ENCODE results near the gene TAF4B.

The TAF4B gene

DNA sequence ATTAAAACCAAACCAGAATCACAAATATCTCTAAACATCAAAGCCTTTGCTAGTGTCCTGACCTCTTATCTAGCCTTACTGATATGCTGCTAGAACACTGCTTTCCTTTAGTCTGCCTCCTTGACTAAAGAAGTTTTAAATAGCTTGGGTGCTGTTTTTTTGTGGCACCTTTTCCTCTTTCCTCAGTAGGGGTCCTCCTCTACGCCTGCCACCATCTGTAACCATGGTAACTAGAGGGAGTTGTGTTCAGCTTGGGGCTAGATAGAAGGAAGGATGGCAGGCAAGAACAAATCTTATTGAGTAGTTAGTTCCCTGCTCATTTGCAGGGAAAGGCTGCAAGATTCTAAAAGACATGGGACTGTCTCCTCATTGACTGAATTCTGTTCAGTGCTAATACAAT lies 86.0 kb downstream of the TAF4B start:
- no peak overlapping the region for H3K27ac Mint-ChIP-seq
- H3K4me3 Mint-ChIP-seq: no peak overlapping the region
- peaks cover 26% of the 10 kb centered on the region for H3K36me3 Mint-ChIP-seq
- H3K4me1 Mint-ChIP-seq (ENCODE audit: low read depth): peaks cover 5% of the 10 kb centered on the region
- no peaks in the 10 kb centered on the region for H3K27me3 Mint-ChIP-seq
- H3K9me3 Mint-ChIP-seq (ENCODE audit: low read depth): no peaks in the 10 kb centered on the region

DNA sequence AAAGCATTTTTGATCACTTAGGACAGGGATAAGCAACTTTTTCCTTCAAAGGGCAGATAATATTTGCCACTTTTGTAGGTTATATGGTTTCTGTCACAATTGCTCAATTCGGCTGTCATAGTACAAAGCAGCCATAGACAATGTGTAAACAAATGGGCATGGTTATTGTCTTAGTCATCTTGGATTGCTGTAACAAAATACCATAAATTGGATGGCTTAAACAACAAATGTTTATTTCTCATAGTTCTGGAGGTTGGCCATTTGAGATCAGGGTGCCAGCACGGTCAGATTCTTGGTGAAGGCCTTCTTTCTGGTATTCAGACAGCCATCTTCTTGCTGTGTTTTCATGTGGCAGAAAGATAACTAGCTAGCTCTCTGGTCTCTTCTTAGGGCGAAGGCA lies 91.2 kb downstream of the TAF4B start:
- Mint-ChIP-seq H3K9me3 (ENCODE audit: low read depth) (no peaks in the 10 kb centered on the region), H3K4me1 (ENCODE audit: low read depth) (no peaks in the 10 kb centered on the region), H3K4me3 (no peak overlapping the region), H3K36me3 (peaks cover 35% of the 10 kb centered on the region), H3K27ac (no peak overlapping the region), H3K27me3 (no peaks in the 10 kb centered on the region)

DNA sequence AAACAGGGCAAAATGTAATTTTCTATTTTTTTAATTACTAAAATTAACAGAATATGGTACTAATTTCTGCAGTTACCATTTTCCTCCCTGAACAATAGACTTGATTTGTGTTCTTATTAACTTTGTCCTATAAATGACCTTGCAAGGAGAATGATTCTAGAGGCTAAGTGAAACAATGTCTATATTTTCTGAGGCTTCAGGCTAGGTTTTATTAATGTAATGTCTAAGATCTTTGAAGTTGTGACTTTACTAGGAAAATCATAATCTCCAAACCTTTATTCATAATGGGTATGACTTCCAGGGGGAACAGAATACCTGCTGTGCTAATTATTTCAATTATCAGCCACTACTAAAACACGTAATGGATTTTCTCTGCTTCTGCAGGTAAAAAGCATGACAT lies 94.4 kb downstream of the TAF4B start:
- H3K9me3 Mint-ChIP-seq (ENCODE audit: low read depth): no peaks in the 10 kb centered on the region
- H3K27ac Mint-ChIP-seq: no peak overlapping the region
- H3K27me3 Mint-ChIP-seq: no peaks in the 10 kb centered on the region
- H3K4me1 Mint-ChIP-seq (ENCODE audit: low read depth): peaks cover 3% of the 10 kb centered on the region
- H3K4me3 Mint-ChIP-seq: no peak overlapping the region
- H3K36me3 Mint-ChIP-seq: peaks cover 34% of the 10 kb centered on the region

- Mint-ChIP-seq H3K4me1 (ENCODE audit: low read depth) (peaks cover 3% of the 10 kb centered on the region), H3K27me3 (no peaks in the 10 kb centered on the region), H3K4me3 (no peak overlapping the region), H3K27ac (no peak overlapping the region), H3K36me3 (peaks cover 30% of the 10 kb centered on the region), H3K9me3 (ENCODE audit: low read depth) (no peaks in the 10 kb centered on the region)
Measured at GRCh38 chr18:26322890-26323653, 96.8 kb downstream of the TAF4B start.

- Mint-ChIP-seq H3K27ac (no peak overlapping the region), H3K4me1 (ENCODE audit: low read depth) (peaks cover 3% of the 10 kb centered on the region), H3K36me3 (peaks cover 25% of the 10 kb centered on the region), H3K27me3 (no peaks in the 10 kb centered on the region), H3K9me3 (ENCODE audit: low read depth) (no peaks in the 10 kb centered on the region), H3K4me3 (no peak overlapping the region)
Measured at GRCh38 chr18:26325771-26326170, 99.5 kb downstream of the TAF4B start.

GRCh38 chr18:26327062-26327461 lies 100.8 kb downstream of the TAF4B start:
- no peaks in the 10 kb centered on the region for H3K9me3 Mint-ChIP-seq (ENCODE audit: low read depth)
- H3K4me3 Mint-ChIP-seq: no peak overlapping the region
- H3K4me1 Mint-ChIP-seq (ENCODE audit: low read depth): peaks cover 3% of the 10 kb centered on the region
- no peaks in the 10 kb centered on the region for H3K27me3 Mint-ChIP-seq
- H3K36me3 Mint-ChIP-seq: peaks cover 16% of the 10 kb centered on the region
- H3K27ac Mint-ChIP-seq: no peak overlapping the region

- Mint-ChIP-seq H3K27me3 (no peaks in the 10 kb centered on the region), H3K27ac (no peak overlapping the region), H3K4me3 (no peak overlapping the region), H3K9me3 (ENCODE audit: low read depth) (no peaks in the 10 kb centered on the region), H3K4me1 (ENCODE audit: low read depth) (peaks cover 4% of the 10 kb centered on the region), H3K36me3 (peaks cover 9% of the 10 kb centered on the region)
Measured at GRCh38 chr18:26332991-26333390, 106.7 kb downstream of the TAF4B start.

DNA sequence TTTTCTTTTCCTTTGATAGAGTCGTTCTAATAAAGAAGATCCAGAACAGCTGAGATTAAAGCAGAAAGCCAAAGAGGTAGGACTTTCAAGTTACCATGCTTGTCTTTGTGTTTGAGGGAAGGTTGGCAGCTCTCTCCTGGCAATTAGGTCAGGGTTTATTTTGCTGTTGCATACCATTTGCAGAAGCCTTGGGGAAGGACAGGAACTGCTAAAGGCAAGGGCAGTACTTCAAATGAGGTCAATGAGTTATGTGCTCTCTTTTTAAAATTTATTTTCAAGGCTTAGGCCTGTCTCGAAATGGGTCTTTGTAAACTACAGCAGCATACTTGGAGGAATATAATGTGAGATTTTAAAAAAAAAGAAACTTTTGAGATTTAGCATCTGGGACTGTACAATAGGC lies 108.9 kb downstream of the TAF4B start:
- H3K27me3 Mint-ChIP-seq: no peaks in the 10 kb centered on the region
- H3K27ac Mint-ChIP-seq: no peak overlapping the region
- H3K4me3 Mint-ChIP-seq: no peak overlapping the region
- no peaks in the 10 kb centered on the region for H3K9me3 Mint-ChIP-seq (ENCODE audit: low read depth)
- H3K36me3 Mint-ChIP-seq: peaks cover 13% of the 10 kb centered on the region
- peaks cover 4% of the 10 kb centered on the region for H3K4me1 Mint-ChIP-seq (ENCODE audit: low read depth)

- H3K36me3 Mint-ChIP-seq: peaks cover 13% of the 10 kb centered on the region
- no peak overlapping the region for H3K4me3 Mint-ChIP-seq
- no peaks in the 10 kb centered on the region for H3K27me3 Mint-ChIP-seq
- H3K9me3 Mint-ChIP-seq (ENCODE audit: low read depth): no peaks in the 10 kb centered on the region
- H3K4me1 Mint-ChIP-seq (ENCODE audit: low read depth): peaks cover 4% of the 10 kb centered on the region
- no peak overlapping the region for H3K27ac Mint-ChIP-seq
Measured at GRCh38 chr18:26335571-26336487, 109.6 kb downstream of the TAF4B start.

- Mint-ChIP-seq H3K27me3 (no peaks in the 10 kb centered on the region), H3K27ac (no peak overlapping the region), H3K9me3 (ENCODE audit: low read depth) (no peaks in the 10 kb centered on the region), H3K36me3 (peaks cover 17% of the 10 kb centered on the region), H3K4me3 (no peak overlapping the region), H3K4me1 (ENCODE audit: low read depth) (peaks cover 4% of the 10 kb centered on the region)
Measured at GRCh38 chr18:26336572-26336971, 110.3 kb downstream of the TAF4B start.

DNA sequence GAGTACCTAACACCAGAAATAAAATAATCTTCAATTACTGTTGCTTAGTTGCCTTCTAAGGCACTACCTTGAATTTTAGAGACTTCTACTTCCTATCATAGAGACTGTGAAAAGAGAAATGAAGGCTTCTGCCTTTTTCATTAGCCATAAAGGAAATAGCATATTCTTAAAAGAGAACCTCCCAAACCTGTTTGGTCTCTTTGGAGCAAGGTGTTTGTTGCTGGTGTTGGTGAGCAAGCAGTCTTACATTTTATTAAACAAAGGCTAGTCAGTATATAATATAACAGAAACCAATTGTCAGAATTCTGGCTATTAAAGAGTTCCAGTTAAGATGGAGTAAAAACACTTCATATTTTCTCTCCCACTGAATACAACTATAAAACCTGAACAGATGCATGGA lies 116.4 kb downstream of the TAF4B start:
- no peak overlapping the region for H3K27ac Mint-ChIP-seq
- H3K4me1 Mint-ChIP-seq (ENCODE audit: low read depth): no peaks in the 10 kb centered on the region
- H3K27me3 Mint-ChIP-seq: no peaks in the 10 kb centered on the region
- peaks cover 41% of the 10 kb centered on the region for H3K36me3 Mint-ChIP-seq
- H3K9me3 Mint-ChIP-seq (ENCODE audit: low read depth): peaks cover 17% of the 10 kb centered on the region
- H3K4me3 Mint-ChIP-seq: no peak overlapping the region

- H3K4me3 Mint-ChIP-seq: no peak overlapping the region
- peaks cover 31% of the 10 kb centered on the region for H3K36me3 Mint-ChIP-seq
- no peaks in the 10 kb centered on the region for H3K4me1 Mint-ChIP-seq (ENCODE audit: low read depth)
- no peak overlapping the region for H3K27ac Mint-ChIP-seq
- H3K27me3 Mint-ChIP-seq: no peaks in the 10 kb centered on the region
- peaks cover 18% of the 10 kb centered on the region for H3K9me3 Mint-ChIP-seq (ENCODE audit: low read depth)
Measured at GRCh38 chr18:26350961-26351360, 124.7 kb downstream of the TAF4B start.

DNA sequence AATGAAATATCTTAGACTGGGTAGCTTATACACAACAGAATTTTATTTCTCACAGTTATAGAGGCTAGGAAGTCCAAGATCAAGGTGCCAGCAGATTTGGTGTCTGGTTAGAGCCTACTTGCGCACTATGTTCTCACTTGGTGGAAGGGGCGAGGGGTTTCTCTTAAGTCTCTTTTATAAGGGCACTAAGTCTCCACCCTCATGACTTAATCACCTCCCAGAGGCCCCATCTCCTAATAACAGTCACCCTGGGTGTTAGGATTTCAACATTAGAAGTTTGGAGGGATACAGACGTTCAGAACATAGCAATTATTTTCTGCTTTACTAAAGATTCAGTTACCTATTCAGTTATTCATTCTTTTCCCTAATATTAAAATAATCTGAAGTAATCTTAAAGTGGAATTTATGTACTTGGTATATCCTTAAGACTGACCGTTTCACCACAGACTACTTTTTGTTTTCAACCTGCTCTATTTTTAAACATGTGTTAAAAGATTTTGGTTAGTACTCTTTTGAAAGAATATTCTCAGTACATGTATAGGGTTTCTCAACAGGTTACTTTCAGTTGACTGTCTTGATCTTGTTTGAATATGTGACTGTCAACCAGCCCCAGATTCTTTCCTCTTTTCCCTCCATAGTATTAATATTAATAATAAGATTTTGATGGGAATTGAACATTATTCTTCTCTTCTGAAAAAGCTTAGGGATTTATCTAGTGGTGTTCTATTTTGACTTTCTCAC lies 130.0 kb downstream of the TAF4B start:
- H3K4me1 Mint-ChIP-seq (ENCODE audit: low read depth): no peaks in the 10 kb centered on the region
- peaks cover 13% of the 10 kb centered on the region for H3K36me3 Mint-ChIP-seq
- H3K27me3 Mint-ChIP-seq: no peaks in the 10 kb centered on the region
- H3K4me3 Mint-ChIP-seq: no peak overlapping the region
- no peaks in the 10 kb centered on the region for H3K9me3 Mint-ChIP-seq (ENCODE audit: low read depth)
- H3K27ac Mint-ChIP-seq: no peak overlapping the region

DNA sequence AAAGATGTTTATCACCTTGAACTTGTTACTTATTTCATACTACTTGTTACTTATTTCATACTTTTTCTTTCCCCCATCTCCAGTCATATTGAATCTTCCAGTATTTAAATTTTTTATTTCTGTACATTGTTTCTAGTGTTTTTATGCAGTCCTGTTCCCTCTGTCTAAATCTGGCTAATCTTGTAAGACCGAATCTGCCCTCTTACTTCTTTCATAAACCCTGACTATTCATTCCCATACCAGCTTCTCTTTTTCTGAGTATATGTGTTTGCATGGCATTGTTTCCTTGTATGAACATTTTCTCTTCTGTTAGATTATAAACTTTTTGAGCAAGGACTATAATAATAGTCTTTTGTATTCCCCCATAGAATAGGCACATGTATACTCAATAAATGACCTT lies 131.7 kb downstream of the TAF4B start:
- no peaks in the 10 kb centered on the region for H3K4me1 Mint-ChIP-seq (ENCODE audit: low read depth)
- H3K9me3 Mint-ChIP-seq (ENCODE audit: low read depth): no peaks in the 10 kb centered on the region
- H3K27ac Mint-ChIP-seq: no peak overlapping the region
- H3K4me3 Mint-ChIP-seq: no peak overlapping the region
- no peaks in the 10 kb centered on the region for H3K27me3 Mint-ChIP-seq
- H3K36me3 Mint-ChIP-seq: peaks cover 13% of the 10 kb centered on the region

GRCh38 chr18:26362021-26362420 lies 135.8 kb downstream of the TAF4B start:
- Mint-ChIP-seq H3K4me1 (ENCODE audit: low read depth) (no peaks in the 10 kb centered on the region), H3K27me3 (no peaks in the 10 kb centered on the region), H3K4me3 (no peak overlapping the region), H3K36me3 (peaks cover 25% of the 10 kb centered on the region), H3K9me3 (ENCODE audit: low read depth) (no peaks in the 10 kb centered on the region), H3K27ac (no peak overlapping the region)

Measured in activated naive CD8-positive, alpha-beta T cell (primary cell).